Upper lobe of left lung (tissue), 4 donors: ENCODE measurements around the gene VPS13D.

Experiments
- CTCF ChIP-seq, 6 experiments: fragments of 450-650 bp in 4 of 6; fragments of 200-600 bp in 2 of 6; sonication (generic) in 2 of 6; IDR thresholded peaks; one replicate each; pipeline ENCODE4 v1.5.1; 2016 to 2019; ENCODE audit warnings: antibody characterized with exemption in 6 of 6
- EP300 ChIP-seq, 4 donors: sonication (generic); formaldehyde crosslinking; IDR thresholded peaks; one replicate each; pipeline ENCODE4 v1.5.1; 2017; ENCODE audit warnings: antibody characterized with exemption in 4 of 4, control low read depth in 2 of 4

- TF ChIP-seq CTCF (IDR thresholded peaks at IDR 0.05) (no peak), EP300 (IDR thresholded peaks at IDR 0.05) (no peak)
Observed at GRCh38 chr1:12475947-12476346, 246.1 kb downstream of the VPS13D start.
